Activated CD4-positive, alpha-beta T cell treated with anti-CD3 and anti-CD28 coated beads for 48 hours (primary cell): ENCODE results near the gene HYAL3.
"Not testable (repeated sequence)": the region's sequence is repeated elsewhere in the genome, so short reads cannot be mapped to it uniquely, and the experiment has no call there.

Experiments
- DNase-seq: peaks from one replicate; pipeline ENCODE4 v3.0.0-alpha.2; 2020

Gene HYAL3

DNA sequence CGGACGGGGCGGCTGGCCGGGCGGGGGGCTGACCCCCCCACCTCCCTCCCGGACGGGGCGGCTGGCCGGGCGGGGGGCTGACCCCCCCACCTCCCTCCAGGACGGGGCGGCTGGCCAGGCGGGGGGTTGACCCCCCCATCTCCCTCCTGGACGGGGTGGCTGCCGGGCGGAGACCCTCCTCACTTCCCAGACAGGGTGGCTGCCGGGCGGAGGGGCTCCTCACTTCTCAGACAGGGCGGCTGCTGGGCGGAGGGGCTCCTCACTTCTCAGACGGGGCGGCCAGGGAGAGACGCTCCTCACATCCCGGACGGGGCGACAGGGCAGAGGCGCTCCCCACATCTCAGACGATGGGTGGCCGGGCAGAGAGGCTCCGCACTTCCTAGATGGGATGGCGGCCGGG is 12.8 kb upstream of the HYAL3 start:
- DNase-seq: not testable (repeated sequence)

DNA sequence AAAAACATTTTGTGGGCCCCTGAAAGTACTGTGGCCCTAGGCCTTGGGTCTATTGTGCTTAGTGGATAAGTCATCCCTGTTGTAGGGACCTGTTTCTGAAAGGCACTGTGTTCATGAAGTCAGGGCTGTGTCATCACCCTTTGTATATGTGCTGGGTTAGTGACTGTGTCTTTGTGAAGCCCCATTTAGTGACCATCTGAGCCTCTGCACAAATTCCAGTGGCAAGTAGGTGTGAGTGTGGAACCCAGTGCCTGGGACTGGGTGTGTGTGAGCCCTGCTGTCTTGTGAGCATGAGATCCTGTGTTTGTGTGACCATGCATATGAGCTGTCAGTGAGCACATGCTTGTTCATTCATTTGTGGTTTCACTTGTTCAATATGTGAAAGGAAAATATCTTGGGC is 5.4 kb upstream of the HYAL3 start:
- no peak for DNase-seq

DNA sequence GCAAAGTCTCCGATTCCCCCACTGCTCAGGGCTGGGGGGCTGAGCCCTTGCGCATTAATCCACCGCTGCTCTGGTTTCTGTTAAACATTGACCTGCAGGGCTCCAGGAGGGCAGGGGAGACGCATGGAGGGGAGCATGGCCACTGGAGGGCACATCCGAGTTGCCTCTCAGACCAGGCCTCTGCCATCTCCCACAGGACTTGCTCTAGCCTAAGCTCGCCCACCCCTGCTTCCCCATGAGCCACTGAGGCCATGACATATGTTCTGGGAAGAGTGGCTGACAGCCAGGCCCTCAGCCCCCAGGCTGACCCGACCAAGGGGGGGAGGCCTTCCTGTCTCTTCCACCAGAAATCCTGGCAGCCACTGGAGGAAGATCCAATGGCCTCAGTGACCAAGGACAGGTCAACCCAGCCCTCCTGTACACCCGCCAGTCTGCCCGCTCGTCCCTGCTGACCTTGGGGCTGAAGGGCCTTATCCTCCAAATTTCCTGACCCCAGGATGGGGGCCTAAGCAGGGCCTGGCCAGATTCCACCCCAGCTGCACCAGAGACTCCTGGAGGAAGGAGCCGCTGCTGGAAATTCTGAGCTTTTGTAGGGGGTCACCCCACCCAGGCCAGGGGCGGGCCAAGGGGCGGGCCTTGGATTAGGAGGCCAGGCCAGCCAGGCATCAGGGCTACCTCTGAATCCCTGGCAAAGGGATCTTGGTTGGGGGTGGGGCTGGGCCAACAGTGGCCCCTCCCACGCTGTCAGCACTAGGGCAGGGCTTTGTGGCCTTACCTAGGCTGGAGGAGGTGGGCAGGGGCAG is 4.0 kb upstream of the HYAL3 start, which contains the start of gene HYAL1:
HYAL1 (minus strand) TSS at position 562 of the 803 bp plus-strand sequence. CDS start 618 bp downstream, outside the sequence.
- DNase-seq: no peak

DNA sequence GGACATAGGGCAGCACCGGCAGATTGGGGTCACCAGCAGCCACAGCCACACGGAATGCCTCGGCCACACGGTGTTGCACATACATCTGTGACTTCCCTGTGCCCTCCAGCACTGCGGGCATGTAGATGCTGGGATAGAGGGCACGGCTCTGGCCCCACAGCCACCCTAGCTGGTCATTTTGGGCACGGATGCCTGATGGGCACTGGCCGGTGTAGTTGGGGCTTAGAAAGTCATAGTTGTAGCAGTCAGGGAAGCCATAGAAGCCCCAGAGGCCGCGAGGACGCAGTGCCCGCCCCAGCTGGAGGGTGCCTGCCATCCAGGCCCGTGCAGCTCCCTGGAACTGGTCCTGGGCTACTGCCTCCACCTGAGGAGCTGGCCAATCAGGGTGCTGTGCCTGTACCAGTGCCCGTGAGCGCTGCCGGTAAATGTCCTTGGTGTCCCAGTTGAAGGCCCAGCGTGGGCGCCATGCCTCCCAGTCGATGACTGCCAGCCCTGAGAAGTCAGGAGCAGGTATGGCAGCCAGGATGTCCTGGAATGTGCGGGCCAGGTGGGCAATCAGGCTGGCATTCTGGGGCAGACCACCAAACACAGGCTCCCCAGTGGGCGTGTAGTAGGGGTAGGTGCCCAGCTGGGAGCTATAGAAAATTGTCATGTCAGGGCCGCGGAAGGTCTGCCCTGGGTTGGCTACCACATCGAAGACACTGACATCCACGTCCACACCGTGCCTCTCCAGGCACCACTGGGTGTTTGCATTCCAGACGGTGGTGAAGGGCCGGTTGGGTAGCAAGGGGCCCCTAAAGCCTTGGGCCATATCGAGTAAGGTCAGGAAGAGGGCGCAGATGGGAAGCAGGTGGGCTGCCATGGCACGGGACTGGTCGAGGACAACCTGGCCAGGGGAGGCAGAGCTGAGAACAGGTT is 3.1 kb upstream of the HYAL3 start:
- DNase-seq: no peak

DNA sequence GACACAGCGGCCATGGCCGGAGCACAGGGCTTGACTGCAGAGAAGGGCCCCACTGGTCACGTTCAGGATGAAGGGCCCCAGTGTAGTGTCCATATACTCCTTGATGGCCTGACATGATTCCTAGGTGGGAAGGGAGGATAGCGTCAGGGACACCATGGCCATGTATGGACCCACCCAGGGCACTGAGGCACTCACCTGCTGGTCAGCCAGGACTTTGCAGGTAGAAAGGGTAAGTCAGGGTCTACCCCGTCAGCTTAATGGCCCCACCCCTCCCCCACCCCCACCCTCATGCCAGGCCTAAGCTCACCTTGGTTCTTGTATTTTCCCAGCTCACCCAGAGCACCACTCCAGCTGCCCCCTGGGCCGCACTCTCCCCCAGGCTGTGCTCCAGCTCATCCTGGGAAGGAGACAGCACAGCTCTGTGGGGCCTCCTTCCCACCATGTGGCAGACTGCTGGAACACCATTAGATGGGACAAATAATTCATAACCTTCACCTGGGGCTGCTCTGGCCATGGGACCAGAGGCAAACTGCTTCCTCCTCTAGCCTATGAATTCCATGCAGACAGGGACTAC is 1.6 kb upstream of the HYAL3 start:
- no peak for DNase-seq

DNA sequence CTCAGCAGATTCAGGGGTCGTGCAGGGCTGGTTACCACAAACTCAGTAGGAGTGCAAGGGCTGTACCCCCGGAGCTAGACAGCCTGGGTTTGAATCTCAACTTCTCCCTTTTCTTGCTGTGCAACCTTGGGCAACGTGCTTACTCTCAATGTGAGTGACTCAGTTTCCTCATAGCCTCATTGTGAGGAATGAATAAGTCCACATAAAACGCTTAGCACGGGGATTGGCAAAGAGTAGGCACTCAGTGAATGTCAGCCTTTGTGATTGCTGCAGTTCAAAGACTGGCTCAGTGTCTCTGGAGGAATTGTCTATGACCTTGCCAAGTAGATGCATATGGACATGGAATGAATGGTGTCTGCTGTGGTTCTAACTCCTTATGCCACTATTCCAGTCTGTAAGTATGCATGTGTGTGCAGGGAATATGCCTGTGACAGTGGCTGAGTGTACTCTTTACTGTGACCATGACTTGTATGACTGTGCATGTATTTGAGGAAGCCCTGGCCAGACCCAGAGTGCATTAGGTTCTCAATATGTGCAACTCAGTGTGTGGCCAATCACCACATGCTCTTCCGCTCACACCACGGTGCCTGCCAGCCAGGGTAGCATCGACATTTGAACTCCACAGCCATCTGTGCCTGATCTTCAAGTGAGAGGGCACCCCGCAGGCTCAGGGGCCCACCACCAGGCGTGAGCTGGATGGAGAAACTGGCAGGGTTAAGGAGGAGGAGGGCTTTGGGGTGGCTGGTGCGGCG is 900 bp upstream of the HYAL3 start:
- no peak for DNase-seq

DNA sequence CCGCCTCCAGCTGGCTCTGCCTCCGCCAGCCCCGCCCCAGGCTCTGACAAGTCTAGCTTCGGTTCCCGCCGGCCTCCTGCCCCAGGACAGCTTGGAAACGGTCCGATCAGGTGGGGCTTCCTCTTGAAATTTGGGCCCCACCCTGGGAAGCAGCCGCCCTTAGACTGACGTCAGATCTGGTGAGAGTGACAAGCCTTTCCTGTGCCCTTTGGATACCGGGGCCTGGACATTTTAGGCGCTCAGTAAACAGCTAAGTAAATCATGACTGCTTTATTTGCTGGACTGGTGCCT is 378 bp upstream of the HYAL3 start:
- no peak for DNase-seq

DNA sequence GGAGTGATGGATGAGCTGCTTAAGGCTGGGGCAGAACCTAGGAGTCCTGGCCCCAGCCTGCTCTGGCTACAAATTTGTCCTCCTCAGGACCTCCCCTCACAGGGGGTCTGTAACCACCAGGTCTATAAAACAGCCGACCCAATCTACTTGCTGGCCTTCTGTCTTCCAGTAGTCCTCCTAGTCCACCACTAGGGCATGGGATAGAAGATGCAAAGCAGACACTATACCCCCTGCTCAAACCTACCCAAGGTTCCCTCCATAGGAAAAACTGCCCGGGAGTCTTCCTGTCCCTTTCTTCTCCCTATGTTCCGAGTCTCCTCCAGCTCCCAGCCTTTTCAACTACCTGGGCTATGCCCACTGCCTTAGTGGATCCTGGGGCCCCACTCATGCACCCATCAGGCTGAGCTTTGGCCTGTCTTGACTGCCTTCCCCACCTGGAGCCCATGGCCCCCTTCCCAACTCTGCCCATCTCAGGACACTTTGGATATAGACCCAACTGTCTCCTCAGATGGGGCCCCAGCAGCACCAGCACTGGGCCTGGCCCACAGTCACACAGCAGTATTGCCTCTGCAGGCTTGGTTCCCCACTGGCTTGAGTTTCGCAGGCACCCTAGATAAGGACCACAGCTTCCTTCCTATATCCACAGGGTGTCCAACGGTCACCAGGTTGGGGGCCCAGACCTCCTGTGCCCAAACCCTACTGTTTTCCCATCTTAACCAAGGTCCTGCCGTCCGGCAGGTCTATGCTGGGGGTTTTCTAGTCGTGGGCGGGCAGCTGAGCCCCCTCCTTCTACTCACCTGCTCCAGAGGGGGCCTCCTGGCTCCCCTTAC is 1.1 kb downstream of the HYAL3 start:
- no peak for DNase-seq

DNA sequence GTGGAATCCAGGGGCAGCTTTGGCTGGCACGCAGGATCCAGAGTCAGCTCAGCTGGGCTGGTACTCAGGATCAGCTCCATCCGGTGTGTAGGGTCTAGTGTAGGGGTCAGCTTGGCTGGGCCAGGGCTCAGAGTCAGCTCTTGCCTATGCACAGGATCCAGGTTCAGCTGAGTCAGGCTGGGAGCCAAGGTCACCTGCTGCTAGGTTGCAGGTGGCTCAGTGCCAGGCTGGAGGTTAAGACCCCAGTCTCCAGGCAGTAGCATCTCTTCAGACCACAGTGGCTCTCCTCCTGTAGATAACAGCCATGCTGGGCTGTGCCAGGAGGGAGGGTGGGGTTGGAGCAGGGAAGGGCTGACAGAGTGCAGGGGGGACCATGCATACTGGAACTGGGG is 1.8 kb downstream of the HYAL3 start:
- no peak for DNase-seq

DNA sequence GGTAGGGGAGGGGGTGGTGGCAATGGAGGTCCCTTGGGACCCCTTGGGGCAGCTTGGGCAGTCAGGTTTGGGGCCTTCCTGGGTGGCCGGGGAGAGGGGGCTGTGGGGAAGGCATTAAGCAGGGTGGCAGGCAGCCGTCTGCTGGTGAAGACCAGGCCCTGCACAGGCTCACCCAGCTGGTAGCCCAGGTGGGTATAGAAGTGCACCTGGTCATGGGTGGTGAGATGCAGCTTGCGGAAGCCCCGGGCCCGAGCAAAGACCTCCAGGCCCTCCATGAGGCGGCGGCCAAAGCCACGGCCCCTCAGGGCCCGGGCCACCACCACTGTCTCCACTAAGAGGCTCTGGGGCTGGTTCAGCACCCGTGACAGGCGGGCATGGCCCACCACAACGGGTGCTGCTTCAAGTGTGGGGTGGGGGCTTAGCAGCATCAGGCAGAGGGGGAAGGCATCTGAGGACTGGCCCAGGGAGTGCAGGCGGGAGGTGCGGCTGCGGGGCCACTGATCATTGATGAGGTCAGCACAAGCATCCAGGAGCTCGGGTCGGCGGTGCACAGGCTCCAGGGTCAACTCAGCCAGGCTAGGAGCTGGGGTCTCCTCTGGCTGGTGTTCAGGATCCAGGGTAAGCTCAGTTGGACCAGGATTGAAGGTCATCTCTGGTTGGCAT is 2.4 kb downstream of the HYAL3 start:
- DNase-seq: no peak

DNA sequence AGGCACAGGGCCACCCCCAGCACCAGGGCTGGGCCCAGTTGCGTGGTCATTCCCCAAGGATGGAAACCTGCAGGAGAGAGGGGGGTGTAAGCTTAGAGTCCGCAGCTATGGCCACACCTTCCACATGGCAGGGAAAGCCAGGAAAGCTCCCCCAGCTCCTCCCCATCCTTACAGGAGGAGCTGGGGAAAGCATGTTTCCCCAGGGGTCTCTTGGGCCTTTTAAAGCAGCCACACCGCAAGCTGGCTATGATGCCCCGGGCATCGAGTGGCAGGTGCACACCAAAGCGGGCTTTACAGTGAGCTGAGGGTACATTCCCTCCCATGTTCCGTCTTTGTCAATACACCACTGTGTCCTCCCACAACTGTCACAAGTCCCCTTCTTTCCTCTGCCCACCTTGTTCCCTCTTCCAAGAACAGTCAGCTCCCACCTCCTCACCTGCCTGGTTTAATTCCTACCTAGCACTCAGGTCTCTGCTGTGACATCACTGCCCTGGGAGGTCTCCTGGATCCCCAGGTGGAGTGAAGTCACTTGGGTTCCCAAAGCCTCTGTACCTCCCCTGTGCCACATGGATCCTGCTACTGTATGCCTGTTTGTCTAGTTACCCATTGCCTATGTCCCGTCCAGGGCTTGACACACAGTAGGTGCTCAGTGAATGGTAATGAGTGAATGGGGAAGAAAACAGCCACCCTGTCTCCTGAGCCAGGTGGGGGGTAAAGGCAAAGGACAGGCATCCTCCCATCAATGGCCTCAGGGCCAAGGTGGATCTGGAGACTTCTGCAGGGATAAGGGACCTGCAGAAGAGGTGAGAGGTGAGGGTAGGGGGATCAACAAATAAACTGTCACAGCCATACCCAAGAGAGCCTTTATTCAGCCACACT is 3.4 kb downstream of the HYAL3 start:
- DNase-seq: no peak

DNA sequence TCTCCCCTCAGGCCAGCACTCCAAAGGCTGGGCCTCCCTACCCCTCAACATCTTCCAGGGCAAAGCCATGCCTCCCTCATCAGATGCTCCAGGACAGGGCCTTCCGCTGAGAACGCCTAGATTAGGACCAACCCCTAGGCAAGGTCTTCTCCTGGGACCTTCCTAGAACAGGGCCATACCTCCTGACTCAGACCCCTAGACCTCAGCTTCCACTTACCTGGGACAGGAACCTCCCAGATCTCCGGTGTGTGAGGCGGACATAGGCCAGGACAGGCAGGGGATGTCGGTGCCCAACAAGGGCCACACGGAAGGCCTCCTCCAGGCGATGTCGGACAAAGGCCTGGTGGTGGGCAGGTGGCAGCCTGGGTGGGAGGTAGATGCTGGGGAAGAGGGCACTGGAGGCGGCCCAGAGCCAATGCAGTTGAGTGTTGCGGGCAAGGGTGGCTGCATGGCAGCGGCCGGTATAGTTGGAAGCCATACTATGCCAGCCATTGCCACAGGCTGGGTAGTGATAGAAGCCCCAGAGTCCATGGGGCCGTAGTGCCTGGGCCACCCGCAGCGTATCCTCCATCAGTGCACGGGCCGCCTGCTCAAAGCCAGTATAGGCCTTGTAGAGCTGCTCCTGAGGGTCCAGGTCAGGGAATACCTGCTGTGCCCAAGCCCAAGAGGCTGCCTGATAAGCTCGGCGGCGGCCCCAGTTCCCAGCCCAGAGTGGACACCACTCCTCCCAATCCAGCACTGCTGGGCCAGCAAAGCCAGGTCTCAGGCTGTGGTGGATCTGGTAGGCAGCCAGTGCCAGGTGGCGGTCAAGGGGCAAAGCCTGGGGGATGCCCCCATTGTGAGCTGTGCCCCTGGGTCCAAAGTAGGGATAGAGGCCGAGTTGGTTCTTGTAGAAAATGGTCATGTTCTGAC is 4.5 kb downstream of the HYAL3 start:
- no peak for DNase-seq

DNA sequence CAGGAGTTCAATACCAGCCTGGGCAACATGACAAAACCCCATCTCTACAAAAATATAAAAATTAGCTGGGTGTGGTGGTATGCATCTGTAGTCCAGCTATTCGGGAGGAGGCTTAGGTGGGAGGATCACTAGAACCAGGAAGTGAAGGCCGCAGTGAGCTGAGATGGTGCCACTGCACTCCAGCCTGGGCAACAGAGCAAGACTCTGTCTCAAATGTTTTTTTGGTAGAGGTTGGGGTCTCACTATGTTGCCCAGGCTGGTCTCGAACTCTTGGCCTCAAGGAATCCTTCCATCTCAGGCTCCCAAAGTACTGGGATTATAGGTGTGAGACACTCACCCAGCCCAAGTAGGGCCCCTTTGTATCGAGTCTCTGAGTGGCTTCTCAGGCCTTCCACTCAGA is 5.1 kb downstream of the HYAL3 start:
- no peak for DNase-seq

DNA sequence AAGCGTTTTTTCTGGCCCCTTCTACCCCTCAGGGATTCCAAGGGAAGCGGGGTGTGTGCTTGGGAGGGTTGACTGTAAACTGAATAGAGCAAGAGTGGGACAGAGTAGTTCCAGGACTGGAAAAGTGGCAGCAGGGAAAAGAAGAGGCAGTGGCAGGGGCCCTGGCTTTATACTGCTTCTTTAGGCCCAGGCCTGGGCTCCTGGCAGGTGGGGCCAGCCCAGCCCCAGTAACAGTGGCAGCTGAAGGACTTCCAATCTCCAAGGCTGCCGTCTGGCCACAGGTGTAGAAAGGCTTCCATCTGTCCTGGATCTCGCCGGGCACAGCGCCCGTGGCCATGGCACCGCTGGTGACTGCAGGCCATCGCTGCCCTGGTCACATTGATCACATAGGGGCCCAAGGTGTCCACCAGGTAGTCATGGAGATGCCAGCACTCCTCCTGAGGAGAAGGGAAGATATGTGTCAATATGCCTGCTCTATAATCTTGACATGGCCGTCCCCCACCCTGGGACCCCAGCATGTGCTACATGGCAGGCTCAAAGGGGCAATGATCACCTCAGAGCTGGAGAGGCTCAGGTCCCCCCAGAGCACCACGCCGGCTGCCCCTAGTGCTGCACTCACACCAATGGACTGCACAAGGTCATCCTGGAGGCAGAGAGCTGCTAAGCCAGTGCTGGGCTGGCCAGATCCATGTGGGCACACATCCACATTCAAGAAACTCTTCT is 6.0 kb downstream of the HYAL3 start:
- no peak for DNase-seq

DNA sequence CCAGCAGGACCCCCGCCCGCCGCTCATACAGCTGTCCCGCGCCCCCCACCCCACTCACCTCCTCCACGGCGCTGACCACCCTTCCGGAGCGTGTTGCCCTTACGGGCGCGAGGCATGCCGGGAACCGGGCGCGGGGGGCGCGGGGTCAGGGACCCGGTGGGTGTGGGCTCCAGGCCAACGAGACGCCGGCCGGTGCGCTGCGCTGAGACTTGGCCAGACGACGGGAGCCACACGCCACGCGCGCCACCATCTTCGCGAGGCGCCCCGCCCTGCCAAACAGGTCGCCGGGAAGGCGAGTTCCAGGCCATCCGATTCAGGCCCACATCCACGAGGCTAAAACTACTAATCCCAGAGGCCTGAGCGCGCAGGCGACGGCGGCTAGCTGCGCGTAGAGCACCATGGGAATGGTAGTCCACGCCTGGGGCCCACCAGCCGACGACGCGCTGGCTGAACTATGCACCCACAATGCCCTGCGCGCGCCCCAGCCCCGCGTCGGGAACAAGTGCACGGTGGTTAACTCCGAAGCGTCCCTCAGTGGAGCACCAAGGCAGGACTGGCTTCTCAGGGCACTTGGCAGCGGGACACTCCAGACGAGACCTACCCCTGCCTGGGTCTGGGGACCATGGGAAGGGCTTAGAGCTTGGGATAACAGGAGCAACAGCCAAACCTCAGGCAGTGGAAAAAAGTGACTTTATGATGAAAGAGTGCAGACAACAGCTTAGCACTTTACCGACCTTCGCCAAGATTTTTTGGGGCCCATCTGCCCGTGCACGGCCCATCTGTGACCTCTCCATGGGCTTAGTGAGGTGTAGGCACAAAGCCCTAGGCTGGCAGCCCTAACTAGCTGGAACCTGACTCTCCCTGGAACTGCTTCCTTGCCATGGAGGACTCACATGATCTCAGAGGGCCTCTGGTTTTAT is 6.8 kb downstream of the HYAL3 start, which contains the start of gene IFRD2:
IFRD2 (minus strand) TSS at position 271 of the 920 bp plus-strand sequence; CDS start at position 116, 155 bp downstream.
- DNase-seq: peak; percentile 97

DNA sequence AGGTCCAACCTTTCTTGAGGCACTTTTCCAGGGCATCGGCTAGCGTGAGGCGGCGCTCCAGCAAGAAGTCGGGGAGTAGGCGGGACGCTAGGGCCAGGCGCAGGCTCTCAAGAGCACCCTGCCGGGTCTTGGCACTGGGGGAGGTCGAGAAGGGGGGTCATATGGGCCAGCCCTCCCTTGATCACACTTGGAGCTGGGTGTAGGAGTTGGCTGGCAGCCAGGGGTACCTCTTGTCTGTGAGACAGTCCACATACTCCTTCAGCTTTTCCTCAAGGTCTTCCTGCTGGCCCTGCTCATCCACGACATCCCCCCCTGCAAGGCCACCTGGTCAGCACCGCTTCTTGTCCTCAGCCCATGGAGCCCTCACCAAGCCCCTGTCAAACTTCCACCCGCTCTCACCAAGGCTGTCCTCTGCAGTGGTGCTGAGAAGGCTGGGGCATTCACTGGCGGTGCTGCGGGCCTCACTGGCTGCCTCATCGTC is 9.0 kb downstream of the HYAL3 start:
- no peak for DNase-seq

DNA sequence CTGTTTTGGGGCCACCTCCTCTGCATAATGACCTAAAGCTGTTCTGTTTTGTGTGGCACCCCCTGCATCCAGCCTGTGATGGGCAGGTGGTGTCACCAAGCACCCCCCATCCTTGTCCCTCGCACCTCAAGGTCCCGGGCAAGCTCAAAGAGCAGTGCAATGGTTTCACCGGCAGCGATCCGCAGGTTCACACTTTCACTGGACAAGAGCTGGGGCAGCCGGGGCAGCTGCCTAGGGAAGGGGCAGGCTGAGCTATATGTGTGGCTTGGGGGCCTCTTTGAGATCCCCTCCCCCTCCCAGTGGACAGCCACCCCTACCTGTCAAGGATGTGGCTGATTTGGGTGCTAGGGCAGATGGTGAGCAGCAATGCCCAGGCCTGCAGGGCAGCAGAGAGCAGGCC is 10.1 kb downstream of the HYAL3 start:
- no peak for DNase-seq
